GM21367 (cell line): ENCODE results near the gene NUDT14.

Experiments
- ATAC-seq: cut with Tn5 transposase; IDR thresholded peaks from one replicate; pipeline ENCODE4 v1.9.1; 2021; ENCODE audit not compliant: unreplicated experiment

Gene NUDT14

GRCh38 chr14:105147671-105148603 is 33.2 kb downstream of the NUDT14 start:
- ATAC-seq, result no peak

- no peak for ATAC-seq
Measured at GRCh38 chr14:105146976-105147635, 34.0 kb downstream of the NUDT14 start.

GRCh38 chr14:105146181-105146975 is 34.7 kb downstream of the NUDT14 start:
- no peak for ATAC-seq

- ATAC-seq, result no peak
Measured at GRCh38 chr14:105145381-105146180, 35.5 kb downstream of the NUDT14 start.

GRCh38 chr14:105144666-105145380 is 36.3 kb downstream of the NUDT14 start:
- no peak for ATAC-seq

DNA sequence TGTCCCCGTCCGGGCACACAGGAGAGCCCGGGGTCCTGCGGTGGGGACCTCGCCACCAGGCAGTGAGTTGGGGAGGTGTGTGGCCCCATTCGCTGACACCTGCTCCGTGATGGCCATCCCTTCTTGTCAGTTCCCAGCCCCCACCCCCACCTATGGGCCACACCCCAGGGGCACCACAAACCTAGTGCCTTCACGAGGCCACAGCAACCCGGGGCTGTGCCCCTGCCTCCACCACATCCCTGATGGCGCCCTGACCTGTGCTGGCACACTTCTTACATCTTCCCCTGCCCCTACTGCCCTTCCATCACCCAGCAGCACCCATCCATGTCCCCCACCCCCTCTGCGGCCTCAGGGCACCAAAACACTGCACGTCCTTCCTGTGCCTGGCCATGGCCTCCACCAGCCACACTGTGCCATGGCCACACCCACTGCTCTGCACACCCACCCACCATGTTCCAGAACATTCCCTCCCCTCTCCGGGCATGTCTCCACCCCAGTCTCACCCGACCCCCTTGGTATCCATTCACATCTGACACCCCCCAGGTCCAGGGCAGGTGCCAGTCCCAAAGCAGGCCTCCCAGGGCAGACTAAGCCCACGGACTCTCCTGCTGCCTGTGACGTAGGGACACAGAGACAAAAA is 37.0 kb downstream of the NUDT14 start:
- ATAC-seq, result no peak

- ATAC-seq, result no peak
Measured at GRCh38 chr14:105143451-105144025, 37.6 kb downstream of the NUDT14 start.

DNA sequence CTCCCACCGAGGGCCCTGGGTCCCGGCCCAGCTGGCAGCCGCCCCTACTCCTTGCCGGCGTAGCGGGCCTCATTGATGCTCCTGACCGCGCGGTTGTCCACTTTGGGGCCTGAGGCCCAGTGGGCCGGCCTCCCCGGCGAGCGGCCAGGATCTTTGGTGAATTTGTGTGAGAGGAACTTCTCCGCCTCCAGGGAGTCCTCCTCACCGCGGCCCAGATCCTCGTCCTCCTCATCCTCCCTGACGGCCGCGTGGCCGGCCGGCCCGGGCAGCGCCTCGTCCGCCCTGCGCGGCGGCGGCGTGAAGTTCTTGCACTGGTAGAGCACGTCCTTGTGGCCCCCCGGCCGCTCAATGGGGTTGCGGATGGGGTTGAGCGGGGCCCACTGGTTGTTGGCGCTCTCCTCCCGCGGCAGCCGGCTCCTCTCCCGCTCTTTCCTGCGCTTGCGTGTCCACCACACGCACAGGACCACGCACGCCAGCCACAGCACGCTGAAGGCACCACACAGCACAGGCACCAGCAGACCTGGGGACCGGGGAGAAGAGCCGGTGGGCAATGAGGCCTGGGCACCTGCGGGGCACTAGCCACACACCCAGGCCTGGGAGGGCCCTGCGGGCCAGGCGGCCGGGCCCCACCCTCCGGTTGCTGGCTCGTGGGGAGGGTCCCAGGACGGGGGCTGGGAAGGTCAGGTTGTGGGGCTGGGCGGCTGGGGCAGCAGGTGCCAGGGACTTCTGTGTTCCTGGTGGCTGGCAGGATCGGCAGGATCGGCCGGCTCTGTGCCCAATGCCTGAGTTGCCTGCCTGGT is 38.3 kb downstream of the NUDT14 start:
- no peak for ATAC-seq

DNA sequence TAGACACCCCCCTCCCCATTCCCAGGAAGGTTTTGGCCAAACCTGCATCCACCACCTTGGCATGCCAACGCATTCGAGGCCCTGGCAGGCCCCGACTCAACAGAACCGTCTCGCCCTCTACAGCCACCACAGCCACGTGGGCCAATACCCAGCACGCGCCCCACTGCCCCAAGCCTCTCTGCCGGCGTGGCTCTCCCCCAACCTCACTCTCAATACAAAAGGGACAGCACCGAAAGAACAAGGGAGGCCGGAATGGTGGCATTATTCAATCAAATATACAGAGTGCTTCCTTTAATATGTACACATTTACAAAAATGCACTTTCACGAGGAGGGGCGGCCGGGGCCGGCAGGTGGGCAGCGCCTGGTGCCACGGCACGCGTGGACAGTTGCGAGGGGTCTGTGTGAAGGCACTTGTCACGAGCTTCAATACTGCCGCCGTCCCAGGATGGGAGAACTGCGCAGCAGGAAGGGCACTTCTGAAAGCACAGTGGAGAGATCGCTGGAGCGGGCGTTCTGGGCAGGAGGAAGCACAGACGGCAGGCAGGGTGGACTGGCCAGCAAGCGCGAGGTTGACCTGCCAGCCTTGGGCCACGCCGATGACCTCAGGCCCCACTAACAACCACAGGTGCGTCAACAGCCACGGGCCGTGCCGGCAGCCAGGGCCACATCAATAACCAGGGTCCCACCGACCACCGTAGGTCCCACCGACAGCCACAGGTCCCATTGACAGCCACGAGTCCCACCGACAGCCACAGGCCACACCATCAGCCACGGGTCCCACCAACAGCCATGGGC is 39.4 kb downstream of the NUDT14 start:
- no peak for ATAC-seq

DNA sequence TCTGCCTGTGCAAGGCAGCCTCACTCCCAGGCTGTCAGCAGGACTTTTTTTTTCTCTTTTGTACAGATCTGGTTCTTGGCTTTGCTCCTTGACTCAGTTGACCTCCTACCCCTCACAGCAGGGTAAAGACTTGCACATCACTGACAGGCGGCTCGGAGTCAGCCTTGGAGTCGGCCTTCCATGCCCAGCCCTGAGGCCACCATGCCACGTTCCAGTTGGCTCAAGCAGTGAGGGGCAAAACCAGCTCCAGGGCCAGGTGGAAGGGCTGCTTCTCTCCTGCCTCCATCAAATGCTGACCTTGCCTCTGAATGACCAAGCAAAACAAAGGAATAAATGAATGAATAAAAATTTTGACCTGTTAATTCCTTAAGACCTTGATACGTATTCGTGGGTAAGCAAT is 40.1 kb downstream of the NUDT14 start:
- no peak for ATAC-seq

- ATAC-seq, result no peak
Measured at GRCh38 chr14:105140581-105140980, 40.5 kb downstream of the NUDT14 start.

DNA sequence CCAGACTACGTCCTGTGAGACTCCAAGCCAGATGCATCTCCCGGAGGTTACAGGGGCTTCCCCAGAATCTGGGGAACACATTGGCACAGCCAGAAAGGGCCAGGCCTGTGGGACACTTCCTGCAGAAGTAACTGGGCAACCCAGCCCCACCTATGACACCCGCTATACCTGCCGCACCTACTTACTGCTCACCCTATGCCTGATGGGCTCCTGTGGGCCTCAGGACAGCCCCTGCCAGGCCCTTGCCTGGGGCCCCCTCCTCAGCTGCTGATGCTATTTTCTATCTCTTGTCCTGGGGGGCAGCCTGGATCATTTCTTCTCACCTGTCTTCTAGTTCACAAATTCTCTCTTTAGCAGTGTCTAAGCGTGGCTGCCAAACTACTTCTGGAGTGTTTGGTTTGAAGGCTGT is 41.3 kb downstream of the NUDT14 start:
- no peak for ATAC-seq

DNA sequence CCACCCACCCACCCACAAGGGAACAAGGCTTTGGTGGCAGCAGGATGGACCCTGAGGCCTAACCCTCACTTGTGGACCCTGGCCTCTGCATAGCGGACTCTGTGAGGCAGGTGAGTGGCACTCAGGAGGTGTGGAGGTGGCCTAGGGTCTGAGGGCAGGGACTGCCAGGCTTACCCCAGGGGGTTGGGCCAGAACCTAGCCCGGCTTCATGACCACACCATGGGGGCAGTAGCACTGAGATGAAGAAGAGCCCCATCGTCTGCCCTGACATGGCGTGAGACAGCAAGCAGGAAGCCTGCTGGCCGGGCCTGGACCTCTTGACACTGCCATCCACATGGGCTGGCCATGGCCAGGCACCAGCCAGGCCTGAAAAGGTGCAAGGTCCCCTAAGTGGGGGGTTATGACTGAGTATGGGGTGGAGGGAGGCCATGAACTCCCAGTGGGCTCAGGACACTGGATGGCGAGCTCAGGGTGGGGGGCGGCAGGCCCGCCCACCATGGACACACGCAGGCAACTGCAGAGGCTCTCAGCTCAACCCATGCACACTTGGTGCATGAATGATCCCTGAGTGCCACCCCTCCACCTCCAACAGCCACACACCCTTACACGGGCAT is 41.8 kb downstream of the NUDT14 start:
- no peak for ATAC-seq

DNA sequence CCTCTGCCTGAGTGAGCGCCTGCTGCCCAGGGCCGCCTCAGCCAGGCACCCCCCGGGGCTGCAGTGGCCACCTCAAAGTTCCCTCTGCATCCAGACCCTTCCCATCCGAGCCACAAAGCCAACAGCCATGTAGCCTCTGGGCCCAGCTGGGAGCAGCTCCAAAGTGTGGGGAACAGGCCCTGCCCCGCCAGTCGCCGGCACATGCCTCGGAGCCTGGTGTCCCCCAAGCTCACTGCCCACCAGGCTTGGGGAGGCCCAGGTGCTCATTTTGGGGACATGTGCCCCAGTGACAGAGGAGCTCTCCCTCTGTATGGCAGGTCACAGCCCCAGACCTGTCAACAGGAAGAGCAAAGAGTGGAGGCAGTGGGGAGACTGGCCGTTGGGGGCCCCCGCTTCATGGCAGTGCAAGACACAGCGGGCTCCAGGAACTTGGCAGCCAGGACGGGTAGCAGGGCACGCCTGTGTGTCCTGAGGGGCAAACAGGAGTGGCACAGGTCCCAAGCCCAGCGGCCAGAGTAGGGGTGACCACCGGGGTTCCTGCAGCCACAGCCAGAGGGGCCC is 42.5 kb downstream of the NUDT14 start:
- no peak for ATAC-seq

DNA sequence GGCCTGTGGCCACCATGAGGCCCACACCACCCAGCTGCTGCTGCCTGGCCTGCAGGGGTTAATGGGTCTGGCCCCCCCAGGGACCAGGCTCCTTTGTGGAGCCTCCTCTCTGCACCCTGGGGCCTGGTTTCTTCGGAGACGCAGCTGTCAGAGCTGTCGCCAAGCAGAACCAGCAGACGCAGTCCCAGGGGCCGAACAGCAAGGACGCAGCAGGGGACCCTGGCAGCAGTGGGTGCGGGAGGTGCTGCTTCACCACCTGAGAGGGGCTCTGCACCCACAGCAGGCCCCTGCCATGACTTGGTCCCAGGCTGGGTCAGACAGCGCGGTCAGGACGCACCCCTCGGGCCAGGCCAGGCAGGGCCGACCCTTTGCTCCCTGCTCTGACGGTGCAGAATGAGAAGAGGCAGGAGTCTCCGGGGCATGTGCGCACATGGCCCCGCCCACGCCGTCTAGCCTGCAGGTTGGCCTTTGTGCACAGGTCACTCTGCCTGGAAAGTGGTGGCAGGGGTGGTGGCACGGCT is 43.0 kb downstream of the NUDT14 start:
- ATAC-seq, result no peak

DNA sequence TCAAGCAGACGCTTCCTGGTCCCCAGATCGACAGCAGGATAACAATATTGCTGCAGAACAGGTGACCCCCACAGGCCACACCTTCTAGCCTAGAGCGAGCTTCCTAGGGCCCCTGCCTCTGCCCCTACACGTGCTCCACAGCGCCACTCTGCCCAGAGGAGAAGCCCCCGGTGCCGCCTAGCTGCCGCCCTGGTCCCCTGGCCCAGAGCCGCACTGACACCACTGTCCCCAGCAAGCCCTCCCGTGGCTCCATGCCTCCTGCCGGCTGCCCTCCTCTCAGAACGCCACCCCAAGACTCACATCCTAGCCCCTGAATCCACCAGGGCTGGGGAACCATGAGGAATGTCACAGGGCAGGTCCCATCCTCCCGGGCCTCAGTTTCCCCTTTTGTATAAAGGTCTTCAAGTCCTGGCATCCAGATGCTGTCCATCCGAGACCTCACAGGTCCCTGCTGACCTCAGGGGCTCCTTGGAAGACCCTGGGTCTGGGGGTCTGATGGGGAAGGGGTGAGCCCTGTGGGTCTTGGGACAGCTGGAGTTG is 43.6 kb downstream of the NUDT14 start:
- ATAC-seq, result no peak
